IMR-90 (cell line): Measurements from ENCODE around the gene BTG4. TPM values are rescaled to one million over a fixed set of nuclear protein-coding genes. Genes with fewer than 3 reads are reported as not detected.

Source experiments
- ATAC-seq: fragments of 200-7000 bp; cut with Tn5 transposase; 2 replicates; pipeline ENCODE4 v1.9.1; 2020; ENCODE audit warnings: low read depth, mild to moderate bottlenecking, moderate library complexity
- BruUV-seq: library from RNA; stranded (reverse); fragments of 400-500 nt; replicated peaks from 2 replicates; lab custom pipeline; 2021; lab: Mats Ljungman, UMichigan
- CTCF ChIA-PET: fragments of 300-600 bp; formaldehyde crosslinking; extraction: SDS; loops from one replicate; lab custom pipeline; 2021; ENCODE audit warnings: antibody characterized with exemption; lab: Yijun Ruan, JAX
- POLR2A ChIA-PET: fragments of 300-600 bp; sonication (Branson Sonifier 250); formaldehyde crosslinking; loops from one replicate; lab custom pipeline; 2022; ENCODE audit warnings: antibody characterized with exemption; ENCODE audit not compliant: unreplicated experiment; lab: Charles Lee
- DNase-seq: peaks from one replicate; pipeline ENCODE4 v3.0.0; 2013
- H2AFZ ChIP-seq: replicated peaks from 2 replicates; pipeline ENCODE3; 2013; ENCODE audit warnings: low read length, mild to moderate bottlenecking; ENCODE audit not compliant: poor library complexity
- H2AK5ac ChIP-seq: 2 replicates; pipeline ENCODE4 v1.6.1; 2013; ENCODE audit warnings: low read depth, low read length, inconsistent platforms
- H2AK9ac ChIP-seq: replicated peaks from 2 replicates; pipeline ENCODE3; 2013; ENCODE audit warnings: mild to moderate bottlenecking, low read depth, low read length, moderate library complexity; ENCODE audit not compliant: poor library complexity
- H2BK120ac ChIP-seq: 2 replicates; pipeline ENCODE4 v1.6.1; 2013; ENCODE audit warnings: low read depth, low read length, inconsistent platforms
- H2BK15ac ChIP-seq: 3 replicates; pipeline ENCODE4 v1.6.1; 2013; ENCODE audit warnings: low read depth, low read length, inconsistent platforms
- H2BK20ac ChIP-seq: 2 replicates; pipeline ENCODE4 v1.6.1; 2013; ENCODE audit warnings: low read depth, mild to moderate bottlenecking, inconsistent platforms, low read length, moderate library complexity
- H2BK5ac ChIP-seq: 2 replicates; pipeline ENCODE4 v1.6.1; 2013; ENCODE audit warnings: mild to moderate bottlenecking, low read depth, low read length, inconsistent platforms; ENCODE audit not compliant: poor library complexity, severe bottlenecking
- H3K14ac ChIP-seq: replicated peaks from 2 replicates; pipeline ENCODE4 v1.6.1; 2013; ENCODE audit warnings: low read depth, low read length, inconsistent platforms
- H3K18ac ChIP-seq: 2 replicates; pipeline ENCODE4 v1.6.1; 2013; ENCODE audit warnings: low read depth, low read length, control low read depth
- H3K23ac ChIP-seq: 2 replicates; pipeline ENCODE4 v1.6.1; 2013; ENCODE audit warnings: low read depth, low read length, inconsistent platforms
- H3K27ac ChIP-seq: 2 replicates; pipeline ENCODE4 v1.5.1; 2013; ENCODE audit warnings: mild to moderate bottlenecking, control low read depth, low read length; ENCODE audit not compliant: insufficient read depth
- H3K27me3 ChIP-seq: 2 replicates; pipeline ENCODE4 v1.6.1; 2013; ENCODE audit warnings: low read length; ENCODE audit not compliant: control insufficient read depth, insufficient read depth
- H3K36me3 ChIP-seq: 2 replicates; pipeline ENCODE4 v1.6.1; 2013; ENCODE audit warnings: low read length, mixed read lengths; ENCODE audit not compliant: control insufficient read depth, insufficient read depth
- H3K4ac ChIP-seq: 2 replicates; pipeline ENCODE4 v1.6.1; 2013; ENCODE audit warnings: low read depth, low read length, inconsistent platforms
- H3K4me1 ChIP-seq: 2 replicates; pipeline ENCODE4 v1.6.1; 2013; ENCODE audit warnings: low read length, mixed read lengths; ENCODE audit not compliant: control insufficient read depth, insufficient read depth
- H3K4me2 ChIP-seq: 2 replicates; pipeline ENCODE4 v1.6.1; 2013; ENCODE audit warnings: low read depth, mild to moderate bottlenecking, control low read depth, low read length, moderate library complexity
- H3K4me3 ChIP-seq: 2 replicates; pipeline ENCODE4 v1.5.1; 2013; ENCODE audit warnings: low read depth, mild to moderate bottlenecking, control low read depth, low read length, moderate library complexity; ENCODE audit not compliant: insufficient read depth
- H3K56ac ChIP-seq: 2 replicates; pipeline ENCODE4 v1.6.1; 2013; ENCODE audit warnings: low read length, inconsistent platforms; ENCODE audit not compliant: insufficient read depth; ENCODE audit errors: extremely low read depth
- H3K79me1 ChIP-seq, 2 experiments: 2 replicates each; pipeline ENCODE4 v1.6.1; 2013; ENCODE audit warnings: low read length in 2 of 2, inconsistent platforms in 1 of 2, low read depth in 1 of 2
- H3K9ac ChIP-seq: 2 replicates; pipeline ENCODE4 v1.6.1; 2013; ENCODE audit warnings: low read depth, low read length, control low read depth
- H3K9me1 ChIP-seq: 2 replicates; pipeline ENCODE4 v1.6.1; 2013; ENCODE audit warnings: low read length, inconsistent platforms; ENCODE audit not compliant: insufficient read depth
- H3K9me3 ChIP-seq: 2 replicates; pipeline ENCODE4 v1.6.1; 2013; ENCODE audit warnings: low read length; ENCODE audit not compliant: control insufficient read depth, insufficient read depth
- H4K20me1 ChIP-seq: 2 replicates; pipeline ENCODE4 v1.6.1; 2013; ENCODE audit warnings: low read length, inconsistent platforms; ENCODE audit not compliant: insufficient read depth
- H4K5ac ChIP-seq: 2 replicates; pipeline ENCODE4 v1.6.1; 2013; ENCODE audit warnings: mild to moderate bottlenecking, low read depth, low read length, control low read depth
- H4K8ac ChIP-seq, 2 experiments: 2 replicates each; pipeline ENCODE4 v1.6.1; 2013; ENCODE audit warnings: low read depth in 2 of 2, low read length in 2 of 2, control low read depth in 1 of 2, inconsistent platforms in 1 of 2
- H4K91ac ChIP-seq: 2 replicates; pipeline ENCODE4 v1.6.1; 2013; ENCODE audit warnings: low read depth, low read length, inconsistent platforms; ENCODE audit not compliant: insufficient read depth
- CEBPB ChIP-seq: IDR thresholded peaks from 2 replicates; pipeline ENCODE4 v1.6.1; 2012; ENCODE audit warnings: low read depth, low read length, improper control_type of control experiment
- CHD1 ChIP-seq: IDR thresholded peaks from 2 replicates; pipeline ENCODE4 v1.6.1; 2012; ENCODE audit warnings: low read depth, low read length, improper control_type of control experiment
- ELK1 ChIP-seq: fragments of 150-350 bp; IDR thresholded peaks from 2 replicates; pipeline ENCODE4 v1.6.1; 2016; ENCODE audit warnings: low read depth, mild to moderate bottlenecking, low read length, moderate library complexity, borderline replicate concordance
- MAFK ChIP-seq: IDR thresholded peaks from 2 replicates; pipeline ENCODE4 v1.6.1; 2012; ENCODE audit warnings: low read depth, low read length, improper control_type of control experiment
- MAZ ChIP-seq: IDR thresholded peaks from 2 replicates; pipeline ENCODE4 v1.6.1; 2012; ENCODE audit warnings: low read depth, mild to moderate bottlenecking, low read length, improper control_type of control experiment, moderate library complexity, borderline replicate concordance
- MXI1 ChIP-seq: IDR thresholded peaks from 2 replicates; pipeline ENCODE4 v1.6.1; 2012; ENCODE audit warnings: low read depth, mild to moderate bottlenecking, low read length, moderate library complexity, borderline replicate concordance
- RCOR1 ChIP-seq: IDR thresholded peaks from 2 replicates; pipeline ENCODE4 v1.6.1; 2012; ENCODE audit warnings: mild to moderate bottlenecking, low read length, improper control_type of control experiment; ENCODE audit not compliant: insufficient replicate concordance
- WGBS, 2 experiments: methylation state at CpG; one replicate each; pipeline versions ENCODE4 v1.1.5 to v1.1.7; 2013; ENCODE audit warnings: missing lambda C conversion rate in 2 of 2; ENCODE audit not compliant: insufficient read length in 1 of 2; ENCODE audit errors: extremely low coverage in 2 of 2; 5-methylcytosine and 5-hydroxymethylcytosine counted together
- dilution Hi-C: fragments of 300-500 bp; cut with HindIII; formaldehyde crosslinking; loops from one replicate; pipeline ENCODE4 v1.14.3; 2018; ENCODE audit warnings: low sequenced_read_pairs; ENCODE audit not compliant: unreplicated experiment
- in situ Hi-C: fragments of 300-500 bp; cut with MboI; formaldehyde crosslinking; loops from 3 replicates; pipeline ENCODE4 v1.14.3; 2019; ENCODE audit warnings: low sequenced_read_pairs, inconsistent platforms, mixed read lengths
- intact Hi-C: fragments of 100-400 bp; cut with micrococcal nuclease; formaldehyde crosslinking; loops from 2 replicates; pipeline ENCODE4 v1.10.0; 2022
- polyA plus RNA-seq, 3 experiments: library from polyadenylated mRNA; depleted of rRNA; stranded (reverse); fragments of >200 nt; gene quantifications; 2 replicates each; pipeline ENCODE4 v1.2.3, GENCODE V29; 2012; ENCODE audit warnings: low replicate concordance in 1 of 3
- total RNA-seq: library from RNA; depleted of rRNA; stranded (reverse); fragments of >200 nt; gene quantifications from 2 replicates; pipeline ENCODE4 v1.2.3, GENCODE V29; 2012

The BTG4 gene
- total and polyA plus RNA-seq, 2 of the 4 experiments (the other 2 are of a cell fraction) = not detected

GRCh38 chr11:111494040-111494439, 18.1 kb downstream of the BTG4 start:
- BruUV-seq = no TSS peak
- WGBS, 2 experiments = no CpG with 5 or more reads among the region's 1 CpG
- TF ChIP-seq MAZ (no peak), CHD1 (no peak), MAFK (no peak), ELK1 (no peak), MXI1 (no peak), RCOR1 (no peak), CEBPB (no peak)
- H4K91ac ChIP-seq = no peak overlapping the region
- H4K8ac ChIP-seq = no peak overlapping the region
- H2BK20ac ChIP-seq = no peak overlapping the region
- no peak overlapping the region for H3K4me2 ChIP-seq
- H3K56ac ChIP-seq = no peak overlapping the region
- in situ Hi-C loops (no loop called here), intact Hi-C loops (no loop called here), dilution Hi-C loops (no loop called here)
- no peaks in the 10 kb centered on the region for H3K36me3 ChIP-seq
- no peak overlapping the region for H3K9ac ChIP-seq
- ATAC-seq = no peak
- H4K20me1 ChIP-seq = no peaks in the 10 kb centered on the region
- no peak overlapping the region for H3K18ac ChIP-seq
- no peaks in the 10 kb centered on the region for H3K9me1 ChIP-seq
- no peak overlapping the region for H3K27ac ChIP-seq
- no peak for DNase-seq
- H2BK15ac ChIP-seq = no peak overlapping the region
- H2AK9ac ChIP-seq = no peak overlapping the region
- no peak overlapping the region for H2BK120ac ChIP-seq
- H4K5ac ChIP-seq = no peak overlapping the region
- H3K4ac ChIP-seq = no peak overlapping the region
- H3K4me1 ChIP-seq = no peaks in the 10 kb centered on the region
- POLR2A ChIA-PET = no interaction called here
- H3K79me1 ChIP-seq = no peaks in the 10 kb centered on the region
- peaks cover 6% of the 10 kb centered on the region for H3K27me3 ChIP-seq
- H2AK5ac ChIP-seq = no peak overlapping the region
- H3K14ac ChIP-seq = no peak overlapping the region
- H2AFZ ChIP-seq = no peak overlapping the region
- no peak overlapping the region for H3K4me3 ChIP-seq
- CTCF ChIA-PET = no interaction called here
- H3K23ac ChIP-seq = no peak overlapping the region
- no peaks in the 10 kb centered on the region for H3K9me3 ChIP-seq
- no peak overlapping the region for H2BK5ac ChIP-seq
